Neural cell (in vitro differentiated cells): Measurements from ENCODE around the gene ZNF22. TPM values are rescaled to one million over a fixed set of nuclear protein-coding genes. Genes with fewer than 3 reads are reported as not detected.

ENCODE experiments used
- H2AFZ ChIP-seq: fragments of 200-600, 300-800 bp; sonication (generic), shearing (Covaris generic); 2 replicates; pipeline ENCODE4 v1.6.0; 2014; ENCODE audit warnings: low read depth, mild to moderate bottlenecking, antibody characterized with exemption, low read length, moderate library complexity
- H3F3A ChIP-seq: fragments of 200-600 bp; shearing (Covaris generic); 2 replicates; pipeline ENCODE4 v1.6.1; 2016; ENCODE audit warnings: mild to moderate bottlenecking, moderate library complexity, mixed read lengths, antibody characterized with exemption, low read length; ENCODE audit not compliant: insufficient read depth, poor library complexity, severe bottlenecking
- H3K27ac ChIP-seq: fragments of 200-600, 300-800 bp; sonication (generic), shearing (Covaris generic); 2 replicates; pipeline ENCODE4 v1.5.1; 2014; ENCODE audit warnings: mild to moderate bottlenecking, low read length, moderate library complexity
- H3K27me3 ChIP-seq: fragments of 300-800, 200-600 bp; sonication (generic), shearing (Covaris generic); 2 replicates; pipeline ENCODE4 v1.6.0; 2014; ENCODE audit warnings: mild to moderate bottlenecking, low read depth, low read length, moderate library complexity; ENCODE audit not compliant: insufficient read depth
- H3K36me3 ChIP-seq: fragments of 300-800, 200-600 bp; sonication (generic), shearing (Covaris generic); 2 replicates; pipeline ENCODE4 v1.5.1; 2014; ENCODE audit warnings: mild to moderate bottlenecking, antibody characterized with exemption, low read length, moderate library complexity; ENCODE audit not compliant: insufficient read depth
- H3K4me2 ChIP-seq: fragments of 300-800, 200-600 bp; sonication (generic), shearing (Covaris generic); 2 replicates; pipeline ENCODE4 v1.6.0; 2014; ENCODE audit warnings: mild to moderate bottlenecking, low read length
- H3K4me3 ChIP-seq: fragments of 300-800, 200-600 bp; sonication (generic), shearing (Covaris generic); 2 replicates; pipeline ENCODE4 v1.5.1; 2014; ENCODE audit warnings: mild to moderate bottlenecking, low read length, moderate library complexity
- H3K79me2 ChIP-seq: fragments of 200-600 bp; shearing (Covaris generic); replicated peaks from 2 replicates; pipeline ENCODE4 v1.6.0; 2014; ENCODE audit warnings: mild to moderate bottlenecking, low read length, moderate library complexity; ENCODE audit not compliant: insufficient read depth
- H3K9ac ChIP-seq: fragments of 300-800, 200-600 bp; sonication (generic), shearing (Covaris generic); 2 replicates; pipeline ENCODE4 v1.6.1; 2016; ENCODE audit warnings: mild to moderate bottlenecking, low read length, mixed read lengths
- H3K9me2 ChIP-seq: fragments of 200-600 bp; shearing (Covaris generic); 2 replicates; pipeline ENCODE4 v1.6.1; 2016; ENCODE audit warnings: mild to moderate bottlenecking, low read length, mixed read lengths; ENCODE audit not compliant: insufficient read depth
- H3K9me3 ChIP-seq: fragments of 200-600, 300-800 bp; sonication (generic), shearing (Covaris generic); 2 replicates; pipeline ENCODE4 v1.6.1; 2016; ENCODE audit warnings: mild to moderate bottlenecking, mixed run types, low read length, moderate library complexity, mixed read lengths
- H4K20me1 ChIP-seq: fragments of 200-600 bp; shearing (Covaris generic); 2 replicates; pipeline ENCODE4 v1.6.1; 2016; ENCODE audit warnings: mild to moderate bottlenecking, mixed run types; ENCODE audit not compliant: insufficient read depth
- EP300 ChIP-seq: fragments of 450-650 bp; conservative IDR thresholded peaks from 2 replicates; pipeline ENCODE4 v1.6.1; 2014; ENCODE audit warnings: antibody characterized with exemption, mild to moderate bottlenecking, moderate library complexity; ENCODE audit not compliant: poor library complexity, severe bottlenecking
- EZH2 ChIP-seq: fragments of 200-600, 300-800 bp; shearing (Covaris generic), sonication (generic); IDR thresholded peaks from 2 replicates; pipeline ENCODE4 v1.6.1; 2014; ENCODE audit warnings: antibody characterized with exemption, low read length, borderline replicate concordance, mild to moderate bottlenecking; ENCODE audit not compliant: insufficient read depth, poor library complexity, severe bottlenecking
- MXI1 ChIP-seq: fragments of 450-650 bp; conservative IDR thresholded peaks from 2 replicates; pipeline ENCODE4 v1.6.1; 2014; ENCODE audit warnings: antibody characterized with exemption, mild to moderate bottlenecking; ENCODE audit not compliant: poor library complexity, severe bottlenecking
- POLR2AphosphoS5 ChIP-seq: IDR thresholded peaks from 2 replicates; pipeline ENCODE4 v1.6.1; 2012
- RAD21 ChIP-seq: fragments of 450-650 bp; conservative IDR thresholded peaks from 2 replicates; pipeline ENCODE4 v1.6.1; 2014; ENCODE audit warnings: antibody characterized with exemption, mild to moderate bottlenecking, moderate library complexity
- REST ChIP-seq: IDR thresholded peaks from 2 replicates; pipeline ENCODE4 v1.6.1; 2012; ENCODE audit warnings: borderline replicate concordance
- SMC3 ChIP-seq: fragments of 450-650 bp; conservative IDR thresholded peaks from 2 replicates; pipeline ENCODE4 v1.6.1; 2014; ENCODE audit warnings: antibody characterized with exemption, mild to moderate bottlenecking, moderate library complexity; ENCODE audit not compliant: poor library complexity
- TAF1 ChIP-seq: IDR thresholded peaks from 2 replicates; pipeline ENCODE4 v1.6.1; 2012; ENCODE audit warnings: low read depth
- polyA plus RNA-seq: library from polyadenylated mRNA; depleted of rRNA; stranded (reverse); fragments of >200 nt; gene quantifications from 2 replicates; pipeline ENCODE4 v1.2.3, GENCODE V29; 2014
- TF ChIP-seq, protein P1 (sequence below): fragments of 450-650 bp; IDR thresholded peaks from 2 replicates; pipeline ENCODE4 v1.5.1; 2014; ENCODE audit warnings: antibody characterized with exemption, mild to moderate bottlenecking, moderate library complexity; ENCODE audit not compliant: poor library complexity, severe bottlenecking

ZNF22 gene
- polyA plus RNA-seq, 1 donor from 2014 or later: 32.9 TPM

GRCh38 chr10:44969854-44970253 lies 30.9 kb upstream of the ZNF22 start:
- no peaks in the 10 kb centered on the region for H3K9me3 ChIP-seq
- no peaks in the 10 kb centered on the region for H3K9me2 ChIP-seq
- no peak overlapping the region for H3K27ac ChIP-seq
- H3K9ac ChIP-seq: no peak overlapping the region
- no peak overlapping the region for H3K4me2 ChIP-seq
- no peak overlapping the region for H2AFZ ChIP-seq
- no peak overlapping the region for H3K4me3 ChIP-seq
- H3K36me3 ChIP-seq: no peaks in the 10 kb centered on the region
- H3K79me2 ChIP-seq: no peaks in the 10 kb centered on the region
- no peaks in the 10 kb centered on the region for H3K27me3 ChIP-seq
- no peaks in the 10 kb centered on the region for H3F3A ChIP-seq
- H4K20me1 ChIP-seq: no peaks in the 10 kb centered on the region
- TF ChIP-seq POLR2AphosphoS5: no peak
- TF ChIP-seq EZH2: no peak
- no peak for TF ChIP-seq EP300
- no peak for TF ChIP-seq MXI1
- TF ChIP-seq SMC3: no peak

DNA sequence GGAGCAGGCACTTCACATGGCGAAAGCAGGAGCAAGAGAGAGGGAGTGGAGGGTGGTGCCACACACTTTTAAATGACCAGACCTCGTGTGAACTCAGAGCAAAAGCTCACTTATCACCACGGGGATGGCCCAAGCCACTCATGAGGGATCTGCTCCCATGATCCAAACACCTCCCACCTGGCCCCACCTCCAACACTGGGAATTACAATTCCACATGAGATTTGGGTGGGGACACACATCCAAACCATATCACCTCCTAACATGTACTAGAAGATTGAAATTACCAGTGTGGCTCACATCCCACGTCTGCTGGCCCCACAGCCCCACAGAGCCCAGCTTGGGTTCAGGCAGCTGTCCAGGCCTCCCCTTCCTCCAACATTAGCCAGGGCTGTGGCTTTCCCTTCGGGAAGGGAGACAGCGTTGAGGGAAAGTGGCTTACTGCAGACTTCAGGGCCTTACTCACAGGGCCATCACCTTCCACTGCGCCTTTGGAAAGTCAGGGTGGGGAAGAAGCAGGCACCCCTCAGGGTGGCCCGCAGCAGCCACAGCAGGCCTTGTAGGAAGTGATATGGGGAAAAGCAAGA lies 29.8 kb upstream of the ZNF22 start:
- H3K4me2 ChIP-seq: no peak overlapping the region
- H3K9me3 ChIP-seq: no peaks in the 10 kb centered on the region
- H3F3A ChIP-seq: no peaks in the 10 kb centered on the region
- no peak overlapping the region for H3K9ac ChIP-seq
- no peak overlapping the region for H3K27ac ChIP-seq
- no peaks in the 10 kb centered on the region for H4K20me1 ChIP-seq
- H3K9me2 ChIP-seq: no peaks in the 10 kb centered on the region
- TF ChIP-seq POLR2AphosphoS5: no peak
- TF ChIP-seq TAF1: no peak
- TF ChIP-seq SMC3: no peak
- no peak for TF ChIP-seq REST
- TF ChIP-seq MXI1: no peak
- TF ChIP-seq RAD21: no peak
- no peak for TF ChIP-seq EP300
- TF ChIP-seq EZH2: no peak
- TF ChIP-seq, protein P1, sequence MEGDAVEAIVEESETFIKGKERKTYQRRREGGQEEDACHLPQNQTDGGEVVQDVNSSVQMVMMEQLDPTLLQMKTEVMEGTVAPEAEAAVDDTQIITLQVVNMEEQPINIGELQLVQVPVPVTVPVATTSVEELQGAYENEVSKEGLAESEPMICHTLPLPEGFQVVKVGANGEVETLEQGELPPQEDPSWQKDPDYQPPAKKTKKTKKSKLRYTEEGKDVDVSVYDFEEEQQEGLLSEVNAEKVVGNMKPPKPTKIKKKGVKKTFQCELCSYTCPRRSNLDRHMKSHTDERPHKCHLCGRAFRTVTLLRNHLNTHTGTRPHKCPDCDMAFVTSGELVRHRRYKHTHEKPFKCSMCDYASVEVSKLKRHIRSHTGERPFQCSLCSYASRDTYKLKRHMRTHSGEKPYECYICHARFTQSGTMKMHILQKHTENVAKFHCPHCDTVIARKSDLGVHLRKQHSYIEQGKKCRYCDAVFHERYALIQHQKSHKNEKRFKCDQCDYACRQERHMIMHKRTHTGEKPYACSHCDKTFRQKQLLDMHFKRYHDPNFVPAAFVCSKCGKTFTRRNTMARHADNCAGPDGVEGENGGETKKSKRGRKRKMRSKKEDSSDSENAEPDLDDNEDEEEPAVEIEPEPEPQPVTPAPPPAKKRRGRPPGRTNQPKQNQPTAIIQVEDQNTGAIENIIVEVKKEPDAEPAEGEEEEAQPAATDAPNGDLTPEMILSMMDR: no peak
- no peaks in the 10 kb centered on the region for H3K36me3 ChIP-seq
- H3K27me3 ChIP-seq: no peaks in the 10 kb centered on the region
- H2AFZ ChIP-seq: no peak overlapping the region
- H3K79me2 ChIP-seq: no peaks in the 10 kb centered on the region
- no peak overlapping the region for H3K4me3 ChIP-seq
